MG63 (cell line): Measurements from ENCODE around the gene GOLT1A. TPM values are rescaled to one million over a fixed set of nuclear protein-coding genes. Genes with fewer than 3 reads are reported as not detected.

Experiments used
- DNase-seq: peaks from one replicate; pipeline ENCODE4 v3.0.0-alpha.2; 2020
- H3K27me3 ChIP-seq: fragments of 250-450 bp; sonication (Bioruptor Pico); 2 replicates; pipeline ENCODE4 v1.5.1; 2020; ENCODE audit warnings: mild to moderate bottlenecking, moderate library complexity
- H3K36me3 ChIP-seq: fragments of 250-450 bp; sonication (Bioruptor Pico); 2 replicates; pipeline ENCODE4 v1.5.1; 2020; ENCODE audit warnings: mild to moderate bottlenecking, moderate library complexity
- H3K4me3 ChIP-seq: fragments of 250-450 bp; sonication (Bioruptor Pico); 2 replicates; pipeline ENCODE4 v1.5.1; 2020; ENCODE audit warnings: mild to moderate bottlenecking, moderate library complexity
- H3K9me3 ChIP-seq: fragments of 250-450 bp; sonication (Bioruptor Pico); 2 replicates; pipeline ENCODE4 v1.5.1; 2020; ENCODE audit warnings: mild to moderate bottlenecking, moderate library complexity
- total RNA-seq: library from RNA; depleted of rRNA; stranded (reverse); fragments of >200 nt; shearing (Covaris generic); gene quantifications from 2 replicates; pipeline ENCODE4 v1.2.3, GENCODE V29; 2014; ENCODE audit warnings: low replicate concordance; rRNA removed

The GOLT1A gene, protein sequence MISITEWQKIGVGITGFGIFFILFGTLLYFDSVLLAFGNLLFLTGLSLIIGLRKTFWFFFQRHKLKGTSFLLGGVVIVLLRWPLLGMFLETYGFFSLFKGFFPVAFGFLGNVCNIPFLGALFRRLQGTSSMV
- total RNA-seq = not detected in 2 replicates

- Histone ChIP-seq H3K36me3 (no peaks in the 10 kb centered on the region), H3K4me3 (no peak within 1 kb of the TSS), H3K27me3 (peaks cover 8% of the 10 kb centered on the region), H3K9me3 (no peaks in the 10 kb centered on the region)
- DNase-seq = peak; percentile 74
Observed at GRCh38 chr1:204213668-204214662, at the start of gene GOLT1A. Gene GOLT1A, minus strand, starts transcription at chr1:204213988. Its CDS starts 82 bp downstream, at chr1:204213906.

GRCh38 chr1:204263254-204263910 is 49.6 kb upstream of the GOLT1A start:
- DNase-seq = no peak
- H3K27me3 ChIP-seq = no peaks in the 10 kb centered on the region
- no peaks in the 10 kb centered on the region for H3K36me3 ChIP-seq
- H3K4me3 ChIP-seq = no peak overlapping the region
- no peaks in the 10 kb centered on the region for H3K9me3 ChIP-seq

- Histone ChIP-seq H3K9me3 (no peaks in the 10 kb centered on the region), H3K36me3 (no peaks in the 10 kb centered on the region), H3K27me3 (no peaks in the 10 kb centered on the region), H3K4me3 (no peak overlapping the region)
- no peak for DNase-seq
Observed at GRCh38 chr1:204262506-204263253, 48.9 kb upstream of the GOLT1A start.

GRCh38 chr1:204261746-204262505 is 48.1 kb upstream of the GOLT1A start:
- no peak overlapping the region for H3K4me3 ChIP-seq
- no peaks in the 10 kb centered on the region for H3K27me3 ChIP-seq
- H3K9me3 ChIP-seq = no peaks in the 10 kb centered on the region
- peak; percentile 58 for DNase-seq
- no peaks in the 10 kb centered on the region for H3K36me3 ChIP-seq

GRCh38 chr1:204261266-204261665 is 47.5 kb upstream of the GOLT1A start:
- no peaks in the 10 kb centered on the region for H3K9me3 ChIP-seq
- no peak overlapping the region for H3K4me3 ChIP-seq
- DNase-seq = no peak
- no peaks in the 10 kb centered on the region for H3K27me3 ChIP-seq
- H3K36me3 ChIP-seq = no peaks in the 10 kb centered on the region

DNA sequence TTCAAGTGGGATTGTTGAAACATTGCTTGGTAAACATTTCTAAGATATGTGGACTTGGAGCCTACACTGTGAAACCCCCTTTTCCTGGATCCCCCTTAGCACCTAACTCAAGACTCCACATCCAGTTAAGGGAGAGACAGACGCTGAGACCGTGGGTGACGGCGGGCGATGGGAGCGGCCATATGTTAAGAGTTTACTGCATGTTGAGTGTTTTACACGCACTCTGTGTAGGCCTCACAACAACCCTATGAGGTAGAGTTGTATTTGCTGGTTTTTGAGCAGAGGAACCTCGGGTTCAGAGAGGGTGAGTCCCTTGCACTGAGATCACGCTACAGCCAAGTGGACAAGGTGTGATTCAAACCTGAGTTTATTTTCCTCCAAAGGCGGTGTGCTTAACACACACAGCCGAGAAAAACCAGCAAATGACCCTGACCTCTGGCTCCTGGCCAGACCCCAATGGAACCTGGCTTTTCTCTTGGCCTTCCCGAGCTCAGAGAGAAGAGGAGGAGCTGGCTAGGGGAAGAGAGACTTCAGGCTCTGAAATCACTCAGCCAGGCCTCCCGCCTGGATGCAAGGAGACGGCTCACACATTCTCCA is 46.9 kb upstream of the GOLT1A start:
- no peak for DNase-seq
- Histone ChIP-seq H3K9me3 (no peaks in the 10 kb centered on the region), H3K27me3 (no peaks in the 10 kb centered on the region), H3K4me3 (no peak overlapping the region), H3K36me3 (no peaks in the 10 kb centered on the region)

DNA sequence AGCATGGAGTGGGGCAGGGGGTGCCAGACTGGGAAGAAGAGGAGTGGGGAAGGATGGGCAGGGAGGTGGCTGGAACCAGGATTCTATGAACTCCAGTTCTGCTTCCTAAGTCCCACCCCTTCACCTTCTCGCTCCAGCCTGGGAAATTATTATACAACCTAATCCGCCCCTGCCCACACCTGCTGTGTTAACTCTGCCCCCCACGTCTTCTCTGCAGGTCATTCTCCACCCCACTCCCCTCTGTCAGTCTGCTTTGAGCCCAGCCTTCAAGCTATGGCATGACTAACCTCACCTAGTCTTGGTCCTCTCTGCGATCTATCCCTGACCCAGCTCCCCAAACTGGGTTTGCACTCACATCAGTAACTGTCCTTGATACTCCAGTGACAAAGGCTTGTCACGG is 46.0 kb upstream of the GOLT1A start:
- no peak overlapping the region for H3K4me3 ChIP-seq
- no peaks in the 10 kb centered on the region for H3K36me3 ChIP-seq
- no peaks in the 10 kb centered on the region for H3K9me3 ChIP-seq
- no peaks in the 10 kb centered on the region for H3K27me3 ChIP-seq
- no peak for DNase-seq

DNA sequence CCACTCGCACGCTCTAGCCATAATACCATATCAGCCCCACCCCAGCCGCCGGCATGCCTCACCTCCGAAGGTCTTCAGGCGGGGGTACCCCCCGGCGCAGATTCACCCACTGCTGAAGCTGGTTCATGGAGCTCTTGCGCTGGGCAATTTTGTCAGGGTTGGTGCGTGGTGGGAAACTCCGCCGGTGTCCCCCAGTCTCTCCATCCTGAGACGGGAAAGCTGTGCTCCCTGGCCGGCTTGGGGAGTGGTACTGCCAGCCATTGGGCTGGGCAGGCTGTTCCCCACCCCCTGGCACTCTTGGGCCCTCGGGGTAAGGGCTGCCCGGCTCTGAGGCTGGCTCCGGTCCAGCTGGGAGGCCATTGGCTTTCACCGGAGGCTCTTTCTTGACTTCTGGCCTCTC is 45.4 kb upstream of the GOLT1A start:
- no peaks in the 10 kb centered on the region for H3K27me3 ChIP-seq
- no peaks in the 10 kb centered on the region for H3K9me3 ChIP-seq
- DNase-seq = no peak
- H3K4me3 ChIP-seq = no peak overlapping the region
- no peaks in the 10 kb centered on the region for H3K36me3 ChIP-seq

DNA sequence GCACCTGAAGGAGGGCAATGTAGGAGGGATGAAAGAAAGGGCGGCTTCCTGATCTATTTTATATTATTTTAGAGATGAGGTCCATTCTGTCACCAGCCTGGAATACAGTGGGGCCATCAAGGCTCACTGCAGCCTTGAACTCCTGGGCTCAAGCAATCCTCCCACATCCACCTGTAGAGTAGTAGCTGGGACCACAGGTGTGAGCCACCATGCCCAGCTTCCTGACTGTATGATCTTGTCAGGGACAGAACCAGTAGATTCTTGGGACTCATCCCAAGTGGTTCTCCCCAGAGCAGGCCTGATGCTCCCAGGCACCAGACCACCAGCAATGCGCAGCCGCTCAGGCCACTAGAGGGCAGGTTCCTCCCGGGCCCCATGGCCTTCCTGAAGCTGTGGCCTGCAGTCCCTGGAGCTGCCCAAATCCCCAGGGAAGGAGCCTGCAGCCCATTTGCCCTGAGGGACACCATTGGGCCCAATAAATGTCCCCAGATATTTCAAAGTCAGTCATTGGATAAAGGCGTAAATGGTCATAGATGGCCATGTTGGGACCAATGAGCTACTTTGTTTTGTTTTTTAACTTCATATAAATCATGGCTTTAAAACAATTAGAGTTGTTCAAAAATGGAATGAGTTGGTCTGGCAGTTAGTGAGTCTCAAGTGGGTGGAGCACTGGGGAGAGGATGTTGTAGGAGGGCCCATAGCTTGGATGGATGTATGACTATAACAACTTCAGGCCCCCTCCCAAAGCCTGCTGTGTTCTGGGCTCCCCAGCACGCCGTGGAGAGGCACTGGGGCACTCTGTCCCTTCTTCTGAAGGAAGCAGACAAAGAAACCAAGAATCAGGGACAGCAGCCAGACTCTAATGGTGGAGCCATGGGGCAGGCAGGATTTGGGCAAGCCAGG is 44.7 kb upstream of the GOLT1A start:
- DNase-seq = peak; percentile 68
- Histone ChIP-seq H3K9me3 (no peaks in the 10 kb centered on the region), H3K36me3 (no peaks in the 10 kb centered on the region)

DNA sequence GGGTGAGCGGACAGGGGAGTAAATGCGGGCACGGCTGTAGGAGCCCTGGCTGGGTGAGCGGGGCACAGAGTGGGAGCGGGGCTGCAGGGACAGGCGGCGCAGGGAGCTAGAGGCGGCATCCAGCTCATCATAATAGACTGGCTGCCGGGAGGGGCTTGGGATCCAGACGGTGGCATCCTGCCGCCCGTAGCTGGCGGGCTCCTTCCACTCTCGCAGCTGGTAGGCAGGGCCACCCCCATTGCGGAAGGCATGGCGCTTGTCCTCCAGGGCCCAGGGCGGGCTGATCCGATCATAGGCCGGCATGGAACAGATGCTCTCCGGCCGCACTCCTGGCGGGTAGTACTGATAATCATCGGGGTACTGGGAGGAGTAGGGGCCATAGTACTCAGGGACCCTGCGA is 43.7 kb upstream of the GOLT1A start:
- no peak for DNase-seq
- H3K27me3 ChIP-seq = no peaks in the 10 kb centered on the region
- H3K36me3 ChIP-seq = no peaks in the 10 kb centered on the region
- no peaks in the 10 kb centered on the region for H3K9me3 ChIP-seq
- no peak overlapping the region for H3K4me3 ChIP-seq

More for the DNA sequence above, 44.7 kb upstream of the GOLT1A start:
- H3K4me3 ChIP-seq = no peak overlapping the region
- H3K27me3 ChIP-seq = no peaks in the 10 kb centered on the region

DNA sequence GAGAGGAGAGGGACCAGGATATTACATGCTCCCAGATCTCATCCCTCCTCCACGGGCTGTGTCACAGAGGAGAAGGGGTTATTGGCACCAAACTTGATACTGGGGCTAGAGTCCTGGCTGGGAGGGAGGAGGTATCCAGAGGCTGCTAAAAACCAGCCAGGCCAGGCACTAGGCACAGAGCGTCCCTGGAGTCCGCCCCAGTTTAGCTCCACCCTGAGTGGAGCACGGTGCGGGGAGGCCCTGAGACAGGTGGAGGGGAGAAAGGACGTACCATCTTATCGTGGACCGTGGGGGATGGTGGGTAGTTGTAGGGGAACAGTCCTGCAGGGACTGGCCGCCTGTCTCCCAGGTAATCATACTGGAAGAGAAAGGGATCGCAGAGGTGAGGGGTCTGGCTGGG is 42.7 kb upstream of the GOLT1A start:
- DNase-seq = no peak
- Histone ChIP-seq H3K9me3 (no peaks in the 10 kb centered on the region), H3K27me3 (no peaks in the 10 kb centered on the region), H3K4me3 (no peak overlapping the region), H3K36me3 (no peaks in the 10 kb centered on the region)

- Histone ChIP-seq H3K36me3 (no peaks in the 10 kb centered on the region), H3K27me3 (no peaks in the 10 kb centered on the region), H3K9me3 (no peaks in the 10 kb centered on the region), H3K4me3 (no peak overlapping the region)
- no peak for DNase-seq
Observed at GRCh38 chr1:204255966-204256365, 42.2 kb upstream of the GOLT1A start.

DNA sequence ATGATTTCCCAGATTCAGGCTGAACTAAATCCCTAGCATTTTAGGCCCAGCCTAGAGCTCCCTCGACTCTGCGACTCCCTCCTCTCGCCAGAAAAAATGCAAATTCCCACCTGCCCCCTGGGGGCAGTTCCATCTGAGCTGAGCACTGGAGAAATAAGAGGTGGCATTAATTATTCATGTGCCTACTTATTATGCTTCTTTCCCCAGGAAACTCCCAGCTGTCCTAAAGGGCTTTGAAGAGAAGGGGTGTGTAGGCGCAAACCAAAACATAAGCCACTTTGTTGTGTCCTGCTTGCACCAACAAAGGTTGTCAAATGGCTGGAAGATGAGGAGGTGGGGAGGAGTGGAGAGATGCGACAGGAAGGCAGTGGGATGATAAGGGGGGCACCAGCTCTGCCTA is 41.4 kb upstream of the GOLT1A start:
- Histone ChIP-seq H3K4me3 (no peak overlapping the region), H3K36me3 (no peaks in the 10 kb centered on the region), H3K27me3 (no peaks in the 10 kb centered on the region), H3K9me3 (no peaks in the 10 kb centered on the region)
- DNase-seq = no peak

GRCh38 chr1:204254031-204254661 is 40.4 kb upstream of the GOLT1A start:
- DNase-seq = peak; percentile 21
- no peaks in the 10 kb centered on the region for H3K36me3 ChIP-seq
- no peak overlapping the region for H3K4me3 ChIP-seq

More at GRCh38 chr1:204254031-204254661, 40.4 kb upstream of the GOLT1A start:
- Histone ChIP-seq H3K9me3 (no peaks in the 10 kb centered on the region), H3K27me3 (no peaks in the 10 kb centered on the region)
